ENCODE measurements around the gene PIN1.

Gene PIN1

GRCh38 chr19:9891609-9892373 is 56.7 kb downstream of the PIN1 start:
- DNase-seq, result no peak

All from fibroblast of skin of back (primary cell).